H9 (cell line): Measurements from ENCODE around the gene C6orf47. TPM values are rescaled to one million over a fixed set of nuclear protein-coding genes. Genes with fewer than 3 reads are reported as not detected.

Experiments used
- DNase-seq: peaks from one replicate; pipeline ENCODE4 v3.0.0-alpha.2; 2017
- H2AFZ ChIP-seq: one replicate; pipeline ENCODE4 v1.6.1; 2013; ENCODE audit warnings: mild to moderate bottlenecking, low read length, control low read depth, moderate library complexity
- H2AK5ac ChIP-seq: 2 replicates; pipeline ENCODE4 v1.6.1; 2013; ENCODE audit warnings: low read length, control low read depth, mixed read lengths; ENCODE audit not compliant: insufficient read length
- H2BK120ac ChIP-seq: one replicate; pipeline ENCODE4 v1.6.1; 2013; ENCODE audit warnings: low read depth, mild to moderate bottlenecking, low read length, control low read depth, inconsistent platforms; ENCODE audit not compliant: poor library complexity, severe bottlenecking
- H2BK12ac ChIP-seq: 2 replicates; pipeline ENCODE4 v1.6.1; 2013; ENCODE audit warnings: low read length, control low read depth, mixed read lengths, low read depth; ENCODE audit not compliant: insufficient read length
- H2BK15ac ChIP-seq: 2 replicates; pipeline ENCODE4 v1.6.1; 2013; ENCODE audit warnings: low read depth, low read length, control low read depth
- H2BK20ac ChIP-seq: one replicate; pipeline ENCODE4 v1.6.1; 2013; ENCODE audit warnings: low read depth, mild to moderate bottlenecking, low read length, control low read depth, inconsistent platforms; ENCODE audit not compliant: poor library complexity, severe bottlenecking
- H2BK5ac ChIP-seq: 2 replicates; pipeline ENCODE4 v1.6.1; 2013; ENCODE audit warnings: low read length, control low read depth, mixed read lengths; ENCODE audit not compliant: insufficient read length
- H3K14ac ChIP-seq: 2 replicates; pipeline ENCODE4 v1.6.1; 2013; ENCODE audit warnings: low read length, control low read depth; ENCODE audit not compliant: insufficient read depth
- H3K18ac ChIP-seq: 2 replicates; pipeline ENCODE4 v1.6.1; 2013; ENCODE audit warnings: low read depth, mild to moderate bottlenecking, mixed read lengths, low read length, control low read depth; ENCODE audit not compliant: insufficient read length
- H3K23ac ChIP-seq: 2 replicates; pipeline ENCODE4 v1.6.1; 2013; ENCODE audit warnings: low read length, control low read depth, mixed read lengths, low read depth; ENCODE audit not compliant: insufficient read length
- H3K23me2 ChIP-seq: 2 replicates; pipeline ENCODE4 v1.6.1; 2013; ENCODE audit warnings: low read depth, mild to moderate bottlenecking, mixed read lengths, low read length, control low read depth; ENCODE audit not compliant: insufficient read length, poor library complexity, severe bottlenecking
- H3K27ac ChIP-seq: 2 replicates; pipeline ENCODE4 v1.5.1; 2013; ENCODE audit warnings: low read length, control low read depth, mixed read lengths, low read depth; ENCODE audit not compliant: insufficient read length
- H3K27me3 ChIP-seq: 2 replicates; pipeline ENCODE4 v1.6.1; 2013; ENCODE audit warnings: low read length, control low read depth, inconsistent platforms; ENCODE audit not compliant: insufficient read depth
- H3K4ac ChIP-seq: 2 replicates; pipeline ENCODE4 v1.6.1; 2013; ENCODE audit warnings: low read depth, mild to moderate bottlenecking, control low read depth, inconsistent platforms, low read length, moderate library complexity
- H3K4me1 ChIP-seq: 2 replicates; pipeline ENCODE4 v1.6.1; 2013; ENCODE audit warnings: low read length, control low read depth, inconsistent platforms; ENCODE audit not compliant: insufficient read depth
- H3K4me2 ChIP-seq: 2 replicates; pipeline ENCODE4 v1.6.1; 2013; ENCODE audit warnings: low read length, control low read depth, mixed read lengths; ENCODE audit not compliant: insufficient read length, insufficient read depth
- H3K56ac ChIP-seq: 2 replicates; pipeline ENCODE4 v1.6.1; 2013; ENCODE audit warnings: low read depth, mild to moderate bottlenecking, mixed read lengths, low read length, control low read depth; ENCODE audit not compliant: insufficient read length
- H3K79me1 ChIP-seq: 2 replicates; pipeline ENCODE4 v1.6.1; 2013; ENCODE audit warnings: low read depth, mild to moderate bottlenecking, moderate library complexity, low read length, control low read depth, inconsistent platforms; ENCODE audit not compliant: insufficient read depth, poor library complexity, severe bottlenecking
- H3K79me2 ChIP-seq: 2 replicates; pipeline ENCODE4 v1.6.1; 2013; ENCODE audit warnings: low read length, control low read depth, inconsistent platforms; ENCODE audit not compliant: insufficient read depth
- H3K9ac ChIP-seq: 2 replicates; pipeline ENCODE4 v1.6.1; 2013; ENCODE audit warnings: low read length, control low read depth, mixed read lengths; ENCODE audit not compliant: insufficient read length; ENCODE audit errors: extremely low read depth
- H3K9me3 ChIP-seq: one replicate; pipeline ENCODE4 v1.6.1; 2013; ENCODE audit warnings: low read depth, low read length, inconsistent platforms; ENCODE audit not compliant: control insufficient read depth
- H3T11ph ChIP-seq: one replicate; pipeline ENCODE4 v1.6.1; 2013; ENCODE audit warnings: mild to moderate bottlenecking, low read length, control low read depth, inconsistent platforms
- H4K20me1 ChIP-seq: one replicate; pipeline ENCODE4 v1.6.1; 2013; ENCODE audit not compliant: control insufficient read depth, insufficient read length, insufficient read depth
- H4K5ac ChIP-seq: 2 replicates; pipeline ENCODE4 v1.6.1; 2013; ENCODE audit warnings: low read depth, mild to moderate bottlenecking, mixed read lengths, low read length, control low read depth; ENCODE audit not compliant: insufficient read length
- H4K8ac ChIP-seq: replicated peaks from 2 replicates; pipeline ENCODE4 v1.6.1; 2013; ENCODE audit warnings: low read length, control low read depth, mixed read lengths, low read depth; ENCODE audit not compliant: insufficient read length
- H4K91ac ChIP-seq: 2 replicates; pipeline ENCODE4 v1.6.1; 2013; ENCODE audit warnings: low read depth, mild to moderate bottlenecking, moderate library complexity, mixed read lengths, low read length, control low read depth; ENCODE audit not compliant: insufficient read length
- H3K27ac Mint-ChIP-seq, 3 experiments: 2 replicates in 2 of 3; 3 replicates in 1 of 3; pipeline ENCODE4 v1.8.0; 2020 to 2021; ENCODE audit warnings: mixed read lengths in 3 of 3, mild to moderate bottlenecking in 1 of 3, moderate library complexity in 1 of 3
- H3K27me3 Mint-ChIP-seq: 2 replicates; pipeline ENCODE4 v1.8.0; 2021; ENCODE audit warnings: low read depth, mild to moderate bottlenecking, moderate library complexity, mixed read lengths
- H3K36me3 Mint-ChIP-seq, 3 experiments: 2 replicates in 2 of 3; 3 replicates in 1 of 3; pipeline ENCODE4 v1.8.0; 2020 to 2021; ENCODE audit warnings: low read depth in 3 of 3, mixed read lengths in 3 of 3; ENCODE audit not compliant: insufficient read depth in 1 of 3
- H3K4me1 Mint-ChIP-seq, 2 experiments: 2 replicates each; pipeline ENCODE4 v1.8.0; 2020; ENCODE audit warnings: mixed read lengths in 2 of 2
- H3K4me3 Mint-ChIP-seq, 2 experiments: 2 replicates in 1 of 2; 3 replicates in 1 of 2; pipeline ENCODE4 v1.8.0; 2020 to 2021; ENCODE audit warnings: mild to moderate bottlenecking in 2 of 2, mixed read lengths in 2 of 2, moderate library complexity in 1 of 2
- H3K9me3 Mint-ChIP-seq, 2 experiments: 2 replicates in 1 of 2; 3 replicates in 1 of 2; pipeline ENCODE4 v1.8.0; 2020; ENCODE audit warnings: mild to moderate bottlenecking in 2 of 2, mixed read lengths in 2 of 2, moderate library complexity in 1 of 2
- WGBS: extraction: QIAGEN DNeasy Blood & Tissue Kit; methylation state at CpG from one replicate; pipeline ENCODE4 v1.1.7; 2013; ENCODE audit warnings: missing lambda C conversion rate, low lambda C conversion rate, mixed read lengths; ENCODE audit not compliant: insufficient read length; ENCODE audit errors: extremely low coverage; 5-methylcytosine and 5-hydroxymethylcytosine counted together
- total RNA-seq: library from RNA; stranded (reverse); gene quantifications from 2 replicates; pipeline ENCODE4 v1.2.1, GENCODE V29; 2021
- TF ChIP-seq, protein P1 (sequence below): fragments of 200-600 bp; sonication (generic); conservative IDR thresholded peaks from 3 replicates; pipeline ENCODE4 v1.8.0; 2021; ENCODE audit warnings: antibody characterized with exemption, mild to moderate bottlenecking

The C6orf47 gene
- total RNA-seq, 1 experiment from 2014 or later = 19.0 TPM

DNA sequence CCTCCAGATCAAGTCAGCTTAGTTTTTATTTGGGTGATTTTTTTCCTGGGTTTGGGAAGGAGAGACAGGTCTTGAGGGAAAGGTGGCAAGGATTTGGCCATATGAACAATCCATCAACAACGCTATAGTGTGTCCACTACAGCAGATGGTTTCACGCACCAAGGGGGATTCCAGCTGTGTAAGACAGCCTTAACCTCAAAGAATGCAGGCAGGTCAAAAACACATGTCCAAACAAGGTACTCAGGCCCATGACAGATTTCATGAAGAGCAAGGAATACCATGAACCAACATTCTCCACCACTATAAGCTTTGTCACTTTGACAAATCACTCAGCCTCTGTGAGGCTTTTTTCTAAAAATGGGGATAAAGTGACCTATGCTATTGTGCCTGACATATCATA is 43.6 kb downstream of the C6orf47 start:
- no peaks in the 10 kb centered on the region; a peak in 1 of 5 replicates for H3K9me3 Mint-ChIP-seq
- no peaks in the 10 kb centered on the region for H4K20me1 ChIP-seq
- no peak overlapping the region for H3T11ph ChIP-seq
- H2BK120ac ChIP-seq = no peak overlapping the region
- no peak overlapping the region for H2AFZ ChIP-seq
- no peak overlapping the region; a peak in 2 of 7 replicates for H3K27ac Mint-ChIP-seq
- H3K4me1 ChIP-seq = peaks cover 14% of the 10 kb centered on the region; the same call in 1 of the 2 replicates
- H3K4me3 Mint-ChIP-seq = no peak overlapping the region
- no peak overlapping the region for H4K5ac ChIP-seq
- no peak overlapping the region for H3K4me2 ChIP-seq
- no peak overlapping the region for H2BK20ac ChIP-seq
- H3K79me2 ChIP-seq = peaks cover 9% of the 10 kb centered on the region
- H2BK5ac ChIP-seq = no peak overlapping the region
- H3K79me1 ChIP-seq = no peaks in the 10 kb centered on the region
- WGBS = no CpG with 5 or more reads among the region's 2 CpGs
- no peak overlapping the region for H3K27ac ChIP-seq
- no peak overlapping the region for H2AK5ac ChIP-seq
- H3K27me3 Mint-ChIP-seq = no peaks in the 10 kb centered on the region
- TF ChIP-seq, protein P1, sequence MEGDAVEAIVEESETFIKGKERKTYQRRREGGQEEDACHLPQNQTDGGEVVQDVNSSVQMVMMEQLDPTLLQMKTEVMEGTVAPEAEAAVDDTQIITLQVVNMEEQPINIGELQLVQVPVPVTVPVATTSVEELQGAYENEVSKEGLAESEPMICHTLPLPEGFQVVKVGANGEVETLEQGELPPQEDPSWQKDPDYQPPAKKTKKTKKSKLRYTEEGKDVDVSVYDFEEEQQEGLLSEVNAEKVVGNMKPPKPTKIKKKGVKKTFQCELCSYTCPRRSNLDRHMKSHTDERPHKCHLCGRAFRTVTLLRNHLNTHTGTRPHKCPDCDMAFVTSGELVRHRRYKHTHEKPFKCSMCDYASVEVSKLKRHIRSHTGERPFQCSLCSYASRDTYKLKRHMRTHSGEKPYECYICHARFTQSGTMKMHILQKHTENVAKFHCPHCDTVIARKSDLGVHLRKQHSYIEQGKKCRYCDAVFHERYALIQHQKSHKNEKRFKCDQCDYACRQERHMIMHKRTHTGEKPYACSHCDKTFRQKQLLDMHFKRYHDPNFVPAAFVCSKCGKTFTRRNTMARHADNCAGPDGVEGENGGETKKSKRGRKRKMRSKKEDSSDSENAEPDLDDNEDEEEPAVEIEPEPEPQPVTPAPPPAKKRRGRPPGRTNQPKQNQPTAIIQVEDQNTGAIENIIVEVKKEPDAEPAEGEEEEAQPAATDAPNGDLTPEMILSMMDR = no peak
- H3K23me2 ChIP-seq = peaks cover 6% of the 10 kb centered on the region
- no peak overlapping the region for H3K14ac ChIP-seq
- H3K27me3 ChIP-seq = no peaks in the 10 kb centered on the region
- H3K56ac ChIP-seq = no peak overlapping the region
- no peak overlapping the region for H3K9ac ChIP-seq
- no peak overlapping the region for H3K4ac ChIP-seq
- no peak overlapping the region for H4K91ac ChIP-seq
- DNase-seq = no peak
- H3K36me3 Mint-ChIP-seq = peaks cover 9 to 10% (median 10%) of the 10 kb centered on the region in 3 experiments
- no peak overlapping the region for H4K8ac ChIP-seq
- no peak overlapping the region for H3K18ac ChIP-seq
- no peak overlapping the region for H3K23ac ChIP-seq
- no peak overlapping the region for H2BK12ac ChIP-seq
- no peaks in the 10 kb centered on the region for H3K9me3 ChIP-seq
- no peak overlapping the region for H2BK15ac ChIP-seq
- peaks cover 24 to 30% of the 10 kb centered on the region in 2 experiments for H3K4me1 Mint-ChIP-seq
